GM10847 (cell line): ENCODE results near the gene PPIG.

ENCODE experiments used
- POLR2A ChIP-seq: IDR thresholded peaks from 2 replicates; pipeline ENCODE4 v1.6.1; 2011; ENCODE audit not compliant: insufficient read length; ENCODE audit errors: extremely low read depth

PPIG gene

DNA sequence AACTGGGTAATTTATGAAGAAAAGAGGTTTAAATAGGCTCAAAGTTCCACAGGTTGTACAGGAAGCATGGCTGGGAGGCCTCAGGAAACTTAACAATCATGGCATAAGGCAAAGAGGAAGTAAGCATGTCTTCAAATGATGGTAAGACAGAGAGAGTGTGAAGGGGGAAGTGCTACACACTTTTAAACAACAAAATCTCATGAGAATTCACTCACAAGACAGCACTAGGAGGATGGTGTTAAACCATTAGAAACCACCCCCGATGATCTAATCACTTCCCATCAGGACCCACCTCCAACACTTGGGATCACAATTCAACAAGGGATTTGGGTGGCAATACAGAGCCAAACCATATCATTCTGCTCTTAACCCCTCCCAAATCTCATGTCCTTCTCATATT, 75.2 kb downstream of the PPIG start:
- TF ChIP-seq POLR2A = no peak

DNA sequence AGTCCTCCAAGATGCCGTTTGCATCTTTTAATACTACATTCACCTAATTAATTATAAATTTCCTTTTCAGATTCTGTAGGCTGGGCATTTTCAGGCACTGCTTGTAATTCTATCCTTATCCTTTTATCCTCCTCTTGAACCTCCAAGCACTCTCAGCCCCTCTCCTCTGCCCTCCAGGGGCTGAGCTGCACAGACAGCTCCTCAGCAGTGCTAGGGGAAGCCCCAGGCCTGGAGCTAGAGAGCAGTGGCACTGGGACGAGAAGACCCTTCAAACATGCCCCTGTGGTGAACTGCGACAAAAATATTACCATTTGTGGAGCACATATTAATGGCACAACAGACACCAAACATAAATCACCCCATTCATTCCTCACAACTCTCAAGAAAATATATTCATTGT, 77.1 kb downstream of the PPIG start:
- no peak for TF ChIP-seq POLR2A

DNA sequence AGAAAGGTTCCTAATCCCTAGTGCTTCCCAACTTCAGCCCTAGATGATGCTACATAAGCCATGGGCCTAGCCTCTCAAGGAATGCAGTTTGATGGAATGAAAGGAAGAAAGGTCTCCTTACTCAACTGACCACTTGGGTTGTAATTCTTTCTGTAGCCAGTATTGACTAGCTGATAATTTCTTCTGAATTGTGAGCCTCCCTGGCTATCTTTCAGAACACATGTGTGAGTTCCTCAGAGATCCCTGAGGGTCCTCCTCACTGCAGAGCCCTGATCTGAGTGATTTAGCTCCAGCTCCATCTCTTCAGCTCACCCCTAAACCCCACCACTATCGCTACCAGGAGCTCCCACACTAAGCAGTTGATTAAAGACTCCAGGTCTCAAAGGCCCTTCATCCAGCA, 78.6 kb downstream of the PPIG start:
- TF ChIP-seq POLR2A = no peak

DNA sequence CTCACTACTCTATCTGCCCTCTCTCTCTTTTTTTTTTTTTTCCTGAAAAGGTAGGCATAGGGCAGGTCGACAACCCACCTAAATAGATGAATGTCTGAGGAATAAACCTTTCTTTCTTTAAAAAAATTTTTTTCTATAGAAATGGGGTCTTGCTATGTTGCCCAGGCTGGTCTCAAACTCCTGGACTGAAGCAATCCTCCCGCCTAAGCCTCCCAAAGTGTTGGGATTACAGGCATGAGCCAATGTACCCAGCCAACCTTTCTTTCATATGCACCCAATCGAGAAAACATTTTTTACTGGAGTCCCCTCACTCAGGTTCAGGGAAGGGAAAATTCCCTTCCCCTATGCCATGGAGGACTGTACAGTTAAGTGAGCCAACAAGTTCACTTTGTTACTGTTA, 79.1 kb downstream of the PPIG start:
- no peak for TF ChIP-seq POLR2A

DNA sequence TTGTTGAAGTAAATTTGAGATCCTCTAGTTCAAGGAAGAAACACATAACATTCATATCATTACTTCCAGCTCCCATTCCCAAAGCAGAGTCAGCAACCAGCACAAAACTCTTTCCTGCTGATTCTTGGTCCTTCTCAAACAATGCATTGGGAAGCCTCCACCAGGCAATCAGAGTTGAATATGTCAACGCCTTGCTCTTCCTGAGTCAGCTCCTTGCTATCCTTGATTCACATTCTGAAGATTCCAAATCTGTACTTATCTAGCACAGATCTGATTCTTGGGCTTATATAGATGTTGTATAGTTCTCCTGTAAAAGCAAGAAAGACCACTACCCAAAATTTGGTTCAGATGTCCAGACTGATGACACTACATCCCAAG, 80.4 kb downstream of the PPIG start:
- TF ChIP-seq POLR2A = no peak

DNA sequence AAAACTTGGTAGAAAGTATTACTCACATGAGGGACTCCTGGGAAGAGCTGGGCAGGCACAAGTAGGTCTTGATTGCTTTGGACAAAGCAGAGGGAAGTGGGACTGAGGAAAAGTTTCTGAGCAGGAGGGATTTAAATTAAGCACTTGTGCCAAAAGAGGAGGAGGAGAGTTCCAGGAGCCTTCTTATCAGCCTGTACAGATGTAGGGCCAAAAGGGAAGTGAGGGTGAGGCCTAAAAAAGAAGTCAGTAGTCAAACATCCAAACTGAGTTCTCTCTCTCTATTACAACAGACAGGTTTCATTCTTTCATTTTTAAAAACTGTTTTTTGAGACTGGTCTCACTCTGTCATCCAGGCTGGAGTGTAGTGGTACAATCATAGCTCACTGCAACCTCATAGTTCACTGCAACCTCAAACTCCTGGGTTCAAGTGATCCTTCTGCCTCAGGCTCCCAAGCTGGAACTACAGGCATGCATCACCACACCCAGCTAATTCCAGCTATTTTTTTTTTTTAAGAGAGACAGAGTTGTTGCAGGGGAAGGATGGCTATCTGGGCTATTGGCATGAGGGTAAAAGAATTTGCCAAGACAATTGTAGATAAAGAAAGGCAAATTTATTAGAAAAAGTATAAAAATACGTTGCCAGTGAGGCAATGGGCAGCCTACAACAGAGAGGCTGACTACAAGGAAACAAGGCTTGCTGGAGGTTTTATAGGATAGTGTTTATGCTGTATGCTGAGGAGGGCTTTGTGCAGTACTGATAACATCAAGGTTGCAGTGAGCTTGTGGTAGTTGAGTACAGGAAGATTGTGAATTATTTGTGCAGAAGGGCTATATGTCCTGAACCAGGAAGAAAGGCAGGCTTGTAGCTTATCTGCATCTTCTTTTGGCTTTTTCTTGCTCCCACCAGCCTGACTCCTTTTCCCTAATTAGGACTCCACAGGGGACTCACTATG, 81.1 kb downstream of the PPIG start:
- TF ChIP-seq POLR2A = no peak

DNA sequence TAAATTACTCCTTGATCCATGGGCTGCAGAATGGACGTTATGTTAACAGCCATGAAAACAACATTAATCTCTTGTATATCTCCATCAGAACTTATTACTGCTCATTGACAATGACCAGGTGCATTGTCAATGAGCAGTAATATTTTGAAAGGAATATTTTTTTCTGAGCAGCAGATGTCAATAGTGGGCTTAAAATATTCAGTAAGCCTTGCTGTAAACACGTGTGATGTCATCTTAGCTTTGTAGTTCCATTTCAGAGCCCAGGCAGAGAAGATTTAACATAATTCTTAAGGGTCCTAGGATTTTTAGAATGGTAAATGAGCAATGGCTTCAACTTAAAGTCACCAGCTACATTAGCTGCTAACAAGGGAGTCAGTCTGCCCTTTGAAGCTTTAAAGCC, 83.4 kb downstream of the PPIG start:
- no peak for TF ChIP-seq POLR2A

DNA sequence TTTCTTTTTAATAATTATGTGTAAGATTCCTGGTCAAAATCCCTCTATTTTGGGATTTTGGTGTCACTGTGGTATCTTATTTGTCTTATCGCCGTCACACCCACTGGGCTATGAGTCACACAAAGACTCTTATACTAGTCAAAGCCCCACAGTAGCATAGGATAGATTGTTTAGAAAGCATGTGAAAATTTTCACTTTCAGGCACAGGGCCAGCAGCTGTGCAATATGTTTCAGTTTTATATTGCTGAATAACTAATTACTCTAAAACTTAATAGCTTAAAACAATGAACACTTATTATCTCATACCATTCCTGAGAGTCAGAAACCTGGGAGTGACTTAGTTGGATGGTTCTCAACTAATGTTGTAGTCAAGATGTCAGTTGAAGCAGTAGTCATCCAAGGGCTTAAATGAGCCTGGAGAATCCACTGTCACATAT, 86.1 kb downstream of the PPIG start:
- TF ChIP-seq POLR2A = no peak

DNA sequence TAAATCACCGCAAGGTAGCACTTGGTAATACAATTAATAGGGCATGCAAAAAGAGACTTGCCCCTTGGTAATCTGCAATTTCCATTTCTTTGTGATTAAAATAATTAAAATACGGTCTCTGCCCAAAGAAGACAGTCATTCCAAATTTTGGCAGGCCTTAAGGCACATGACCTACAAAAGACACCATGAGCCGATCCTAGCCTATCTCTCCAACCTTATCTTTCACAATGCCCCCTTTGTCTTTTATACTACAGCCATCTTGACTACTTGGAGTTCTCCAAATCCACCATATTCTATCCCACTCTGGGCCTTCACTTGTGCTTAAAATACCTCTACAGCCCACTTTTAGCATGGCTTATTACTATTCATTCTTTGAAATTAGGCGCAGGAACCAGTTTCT, 86.8 kb downstream of the PPIG start:
- no peak for TF ChIP-seq POLR2A

DNA sequence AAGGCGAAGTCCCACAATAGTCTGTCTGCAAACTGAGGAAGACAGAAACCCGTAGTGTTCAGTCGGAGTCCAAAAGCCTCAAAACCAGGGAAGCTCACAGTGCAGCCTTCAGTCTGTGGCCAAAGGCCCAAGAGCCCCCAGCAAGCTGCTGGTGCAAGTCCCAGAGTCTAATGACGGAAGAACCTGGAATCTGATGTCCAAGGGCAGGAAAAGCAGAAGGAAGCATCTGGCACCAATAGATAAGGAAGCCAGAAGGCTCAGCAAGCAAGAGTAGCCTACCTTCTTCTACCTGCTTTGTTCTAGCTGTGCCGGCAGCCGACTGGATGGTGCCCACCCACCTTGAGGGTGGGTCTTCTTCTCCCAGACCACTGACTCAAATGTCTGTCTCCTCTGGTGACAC, 88.3 kb downstream of the PPIG start:
- no peak for TF ChIP-seq POLR2A

DNA sequence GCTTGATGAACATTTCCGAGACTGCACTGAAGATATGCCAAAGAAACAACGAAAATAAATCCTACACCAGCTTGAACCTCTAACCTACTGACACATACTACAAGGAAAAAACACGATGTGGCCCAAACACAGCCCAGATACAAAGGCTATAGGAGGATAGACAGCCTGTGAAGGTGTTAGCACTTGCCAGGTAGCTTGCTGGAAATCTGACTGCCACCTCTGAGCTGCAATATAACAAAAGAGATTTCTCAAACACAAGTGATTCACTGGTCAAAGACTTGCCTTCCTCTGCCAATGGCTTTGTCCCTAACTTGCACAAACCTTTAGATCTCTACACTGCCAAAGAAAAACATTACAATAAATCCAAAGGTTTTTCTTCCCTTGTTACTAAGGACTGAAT, 89.0 kb downstream of the PPIG start:
- TF ChIP-seq POLR2A = no peak

DNA sequence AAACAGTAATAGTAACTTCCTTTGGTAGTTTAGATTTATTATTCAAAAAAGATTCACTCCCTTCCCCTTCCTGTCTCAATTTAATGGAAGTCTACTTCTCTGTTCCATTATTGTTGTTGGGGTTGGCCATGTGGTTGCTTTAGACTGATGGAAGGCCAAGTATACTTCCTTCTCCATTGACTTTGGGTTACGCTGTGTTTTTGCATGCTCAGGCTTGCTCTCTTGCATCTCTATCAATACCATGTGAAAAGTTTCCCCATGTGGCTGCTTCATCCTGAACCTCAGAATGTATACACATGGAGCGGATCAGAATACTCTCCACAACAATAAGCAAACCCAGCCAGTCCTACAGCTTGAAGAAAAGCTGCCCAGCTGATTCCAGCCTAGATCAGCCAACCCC, 89.8 kb downstream of the PPIG start:
- no peak for TF ChIP-seq POLR2A

DNA sequence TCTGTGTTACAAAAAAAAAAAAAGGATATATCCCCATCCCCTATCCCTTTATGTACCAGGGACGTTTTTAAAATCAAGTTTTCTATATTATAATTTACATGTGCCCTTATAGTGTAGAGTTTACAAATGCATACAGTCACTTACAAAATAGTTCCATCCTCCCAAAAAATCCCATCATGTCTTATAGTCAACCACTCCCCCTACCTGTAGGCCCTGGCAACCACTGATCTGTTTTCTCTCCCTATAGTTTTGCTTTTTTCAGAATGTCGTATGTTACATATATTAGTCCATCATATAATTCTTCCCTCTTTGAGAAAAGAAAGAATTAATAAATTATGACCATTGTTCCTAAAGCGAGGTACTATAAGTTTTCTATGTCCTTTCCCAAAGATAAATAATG, 92.2 kb downstream of the PPIG start:
- no peak for TF ChIP-seq POLR2A

DNA sequence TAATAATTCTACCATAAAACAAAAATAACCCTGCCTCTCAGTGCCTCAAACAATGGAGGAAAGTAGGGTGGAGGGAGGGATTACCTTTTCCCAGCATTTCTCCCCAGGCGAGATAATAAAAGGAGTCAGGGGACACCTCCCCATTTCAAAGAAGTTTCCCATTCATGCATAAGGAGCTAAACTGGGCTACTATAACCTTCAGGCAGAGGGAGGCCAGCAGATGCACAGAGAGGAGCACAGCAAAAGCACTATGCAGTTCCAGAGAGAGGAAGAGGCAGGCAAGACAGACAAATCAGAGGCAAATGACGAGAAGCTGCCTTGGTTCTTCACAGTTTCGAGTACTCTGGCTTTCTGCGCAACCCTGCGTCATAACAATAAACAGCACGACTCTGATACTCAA, 92.7 kb downstream of the PPIG start:
- no peak for TF ChIP-seq POLR2A

DNA sequence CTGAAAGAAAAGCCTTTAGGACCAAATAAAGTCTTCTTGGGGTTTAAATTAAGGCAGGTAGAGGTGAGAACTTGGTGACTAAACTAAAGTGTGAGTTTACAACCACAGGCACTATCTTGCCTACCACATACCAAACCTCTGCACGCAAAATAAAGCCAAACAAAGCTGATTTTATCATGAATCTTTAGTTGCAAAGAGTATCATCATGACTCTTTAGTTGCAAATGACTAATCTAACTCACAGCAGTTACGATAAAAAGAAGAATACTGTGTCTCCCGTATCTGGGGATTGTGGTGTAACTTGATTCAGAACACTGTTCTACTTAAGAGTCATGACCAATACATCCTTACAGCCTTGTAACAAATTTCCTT, 98.9 kb downstream of the PPIG start:
- TF ChIP-seq POLR2A = no peak

DNA sequence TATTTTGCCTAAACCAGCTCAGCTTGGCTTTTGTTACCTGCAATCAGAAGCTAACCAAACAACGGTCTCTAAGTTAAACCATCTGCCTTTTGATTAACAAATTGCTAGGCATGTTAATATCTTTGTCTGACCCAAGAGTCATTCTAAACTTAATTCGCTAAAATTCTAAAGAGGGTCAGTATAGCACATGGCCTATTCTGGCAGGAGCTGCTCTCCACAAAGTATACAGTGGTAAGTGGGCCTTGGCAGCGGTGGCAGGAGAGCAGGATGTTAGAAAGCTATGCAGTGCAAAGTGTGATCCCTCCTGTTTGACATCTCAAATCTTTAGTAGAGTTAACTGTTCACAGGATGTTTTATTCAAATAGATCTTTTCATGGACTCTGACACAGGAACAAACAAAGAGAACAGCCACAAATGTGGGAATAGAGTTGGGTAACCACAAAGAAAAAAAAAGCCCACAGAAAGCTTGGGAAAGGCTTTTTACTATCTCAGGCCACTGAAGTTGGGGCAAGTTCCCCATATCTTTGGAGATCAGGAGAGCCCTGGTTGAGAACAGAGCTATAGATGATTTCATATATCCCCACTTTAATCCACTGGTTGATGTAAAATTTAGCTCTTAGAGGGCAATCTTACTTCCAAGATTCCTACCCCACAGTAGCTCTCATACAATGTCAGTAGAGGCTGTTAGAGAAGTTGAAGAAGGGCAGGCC, 99.4 kb downstream of the PPIG start:
- no peak for TF ChIP-seq POLR2A
